Kidney tubule cell (primary cell): ENCODE results near the gene SH3RF3.
A peak's percentile ranks its signal among the peaks of the same experiment; 100 is the strongest.

Source experiments
- DNase-seq: peaks from one replicate; pipeline ENCODE4 v3.0.0-alpha.2; 2018; ENCODE audit warnings: low spot score

Gene SH3RF3

GRCh38 chr2:109340381-109340780 is 211.4 kb downstream of the SH3RF3 start:
- no peak for DNase-seq

GRCh38 chr2:109341355-109342255 is 212.6 kb downstream of the SH3RF3 start:
- DNase-seq: no peak

- no peak for DNase-seq
Observed at GRCh38 chr2:109342256-109342850, 213.3 kb downstream of the SH3RF3 start.

GRCh38 chr2:109342930-109343329 is 213.9 kb downstream of the SH3RF3 start:
- DNase-seq: no peak

GRCh38 chr2:109343460-109343859 is 214.5 kb downstream of the SH3RF3 start:
- no peak for DNase-seq

- no peak for DNase-seq
Observed at GRCh38 chr2:109344270-109344805, 215.3 kb downstream of the SH3RF3 start.

- no peak for DNase-seq
Observed at GRCh38 chr2:109345091-109345490, 216.1 kb downstream of the SH3RF3 start.

- DNase-seq: no peak
Observed at GRCh38 chr2:109345653-109346480, 216.9 kb downstream of the SH3RF3 start.

GRCh38 chr2:109346601-109347228 is 217.7 kb downstream of the SH3RF3 start:
- DNase-seq: no peak

- no peak for DNase-seq
Observed at GRCh38 chr2:109347626-109348025, 218.6 kb downstream of the SH3RF3 start.

GRCh38 chr2:109348190-109348589 is 219.2 kb downstream of the SH3RF3 start:
- DNase-seq: no peak

GRCh38 chr2:109348671-109349502 is 219.9 kb downstream of the SH3RF3 start:
- DNase-seq: no peak

GRCh38 chr2:109349503-109350465 is 220.8 kb downstream of the SH3RF3 start:
- no peak for DNase-seq

GRCh38 chr2:109350526-109350925 is 221.5 kb downstream of the SH3RF3 start:
- DNase-seq: no peak

- peak; percentile 85 for DNase-seq
Observed at GRCh38 chr2:109351164-109351756, 222.3 kb downstream of the SH3RF3 start.

- DNase-seq: no peak
Observed at GRCh38 chr2:109352056-109352897, 223.3 kb downstream of the SH3RF3 start.

GRCh38 chr2:109352898-109353689 is 224.1 kb downstream of the SH3RF3 start:
- DNase-seq: no peak
